Left colon (tissue), 2 donors: ENCODE results near the gene ALKBH2. TPM values are rescaled to one million over a fixed set of nuclear protein-coding genes. Genes with fewer than 3 reads are reported as not detected.
"Not testable (repeated sequence)": the region's sequence is repeated elsewhere in the genome, so short reads cannot be mapped to it uniquely, and the experiment has no call there.

Source experiments
- ATAC-seq: fragments of 200-7000 bp; cut with Tn5 transposase; one replicate; pipeline ENCODE4 v1.9.1; 2020; ENCODE audit warnings: mild to moderate bottlenecking, moderate library complexity
- DNase-seq, 2 donors: peaks; one replicate each; pipeline ENCODE4 v3.0.0-alpha.2; 2020
- intact Hi-C, 2 donors: fragments of 100-400 bp; cut with DNase I in 1 of 2; cut with micrococcal nuclease in 1 of 2; formaldehyde crosslinking; loops; one replicate each; pipeline versions ENCODE4 v1.11.2 to v1.14.0; 2022; cut with DNase I, micrococcal nuclease
- total RNA-seq, 2 donors: library from RNA; stranded (reverse); fragmentation: NEBNext Ultra II Directional; extraction: Animal tissue kit (Norgen Biotek cat#: 25700); gene quantifications; one replicate each; pipeline ENCODE4 v1.2.1, GENCODE V29; 2021
- donor health status: DM: no; HTN: no; CAD: no.
- donor health status: DM: yes; HTN: yes; CAD: no.

Gene ALKBH2
- total RNA-seq, 2 donors from 2014 or later = 5.4 to 7.7 TPM

GRCh38 chr12:109052097-109052413 lies 41.2 kb downstream of the ALKBH2 start:
- DNase-seq = no peak
- intact Hi-C loops = no loop called here
- no peak for ATAC-seq

- intact Hi-C loops, DNase-seq: not testable (repeated sequence)
- peak; percentile 56 for ATAC-seq
Observed at GRCh38 chr12:109049794-109050193, 43.5 kb downstream of the ALKBH2 start.

GRCh38 chr12:109048706-109049105 lies 44.6 kb downstream of the ALKBH2 start:
- ATAC-seq = peak; percentile 34

GRCh38 chr12:109047081-109047805 lies 46.0 kb downstream of the ALKBH2 start:
- DNase-seq = no peak
- intact Hi-C loops = no loop called here
- no peak for ATAC-seq

More at GRCh38 chr12:109048706-109049105, 44.6 kb downstream of the ALKBH2 start:
- intact Hi-C loops, DNase-seq: not testable (repeated sequence)

DNA sequence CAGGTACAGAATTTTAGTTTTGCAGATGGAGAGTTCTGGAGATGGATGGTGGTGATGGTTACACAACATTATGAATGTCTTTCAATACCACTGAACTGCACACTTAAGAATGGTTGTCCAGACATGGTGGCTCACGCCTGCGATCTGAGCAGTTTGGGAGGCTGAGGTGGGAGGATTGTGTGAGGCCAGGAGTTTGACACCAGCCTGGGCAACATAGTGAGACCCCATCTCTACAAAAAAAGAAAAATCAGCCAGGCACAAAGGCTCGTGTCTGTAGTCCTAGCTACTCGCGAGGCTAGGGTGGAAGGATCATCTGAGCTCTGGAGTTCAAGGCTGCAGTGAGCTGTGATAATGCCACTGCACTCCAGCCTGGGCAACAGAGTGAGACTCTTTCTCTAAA lies 49.0 kb downstream of the ALKBH2 start:
- intact Hi-C loops = no loop called here
- DNase-seq = no peak
- no peak for ATAC-seq

Other genes starting within 250 kb of the ALKBH2 start
- gene SSH1, start 235.9 kb downstream of the ALKBH2 start, total RNA-seq = 10 to 100 TPM; 24.6 to 28.2 TPM
- gene DAO, start 213.4 kb downstream of the ALKBH2 start, total RNA-seq = 1 to 10 TPM; 3.8 to 4.9 TPM
- under 1 TPM; 0.09 to 0.45 TPM for gene SVOP, start 72.4 kb downstream of the ALKBH2 start, total RNA-seq
- gene USP30, start 40.9 kb downstream of the ALKBH2 start, total RNA-seq = 10 to 100 TPM; 26.6 to 33.5 TPM
- 10 to 100 TPM; 34.5 to 42.4 TPM for gene UNG, start 4.1 kb upstream of the ALKBH2 start, total RNA-seq
- 10 to 100 TPM; 49.6 to 55.6 TPM for gene ACACB, start 23.1 kb upstream of the ALKBH2 start, total RNA-seq
- not detected for gene FOXN4, start 215.8 kb upstream of the ALKBH2 start, total RNA-seq